RWPE2 (cell line): ENCODE data around the gene COPRS.

ENCODE experiments used
- ATAC-seq: fragments of 200-7000 bp; cut with Tn5 transposase; 3 replicates; pipeline ENCODE4 v1.9.1; 2021; ENCODE audit warnings: low read depth
- DNase-seq: peaks from one replicate; pipeline ENCODE4 v3.0.0-alpha.2; 2020; ENCODE audit warnings: low spot score
- H3K27ac ChIP-seq: fragments of 450-650 bp; 2 replicates; pipeline ENCODE4 v1.5.1; 2017; ENCODE audit warnings: mild to moderate bottlenecking; ENCODE audit not compliant: poor library complexity, severe bottlenecking
- H3K27me3 ChIP-seq: fragments of 250-450 bp; sonication (Bioruptor Pico); 2 replicates; pipeline ENCODE4 v1.5.1; 2021; ENCODE audit warnings: mild to moderate bottlenecking, moderate library complexity; ENCODE audit not compliant: insufficient read depth, poor library complexity, severe bottlenecking
- H3K36me3 ChIP-seq: fragments of 250-450 bp; sonication (Bioruptor Pico); 2 replicates; pipeline ENCODE4 v1.5.1; 2020; ENCODE audit warnings: low read depth, mild to moderate bottlenecking, moderate library complexity
- H3K4me1 ChIP-seq: fragments of 250-450 bp; sonication (Bioruptor Pico); 2 replicates; pipeline ENCODE4 v1.5.1; 2021; ENCODE audit warnings: mild to moderate bottlenecking, moderate library complexity; ENCODE audit not compliant: insufficient read depth, poor library complexity, severe bottlenecking
- H3K4me3 ChIP-seq: fragments of 250-450 bp; sonication (Bioruptor Pico); 2 replicates; pipeline ENCODE4 v1.5.1; 2021; ENCODE audit warnings: mild to moderate bottlenecking, moderate library complexity; ENCODE audit not compliant: severe bottlenecking
- H3K9me3 ChIP-seq: fragments of 250-450 bp; sonication (Bioruptor Pico); 2 replicates; pipeline ENCODE4 v1.5.1; 2021; ENCODE audit warnings: mild to moderate bottlenecking, moderate library complexity; ENCODE audit not compliant: severe bottlenecking
- CTCF ChIP-seq: fragments of 450-650 bp; IDR thresholded peaks from one replicate; pipeline ENCODE4 v1.5.1; 2017; ENCODE audit warnings: mild to moderate bottlenecking, moderate library complexity; ENCODE audit not compliant: poor library complexity, severe bottlenecking

COPRS gene

GRCh38 chr17:31842195-31843069 is 16.6 kb downstream of the COPRS start:
- no peaks in the 10 kb centered on the region for H3K27me3 ChIP-seq
- no peak overlapping the region for H3K27ac ChIP-seq
- no peaks in the 10 kb centered on the region for H3K36me3 ChIP-seq
- H3K4me3 ChIP-seq, result no peak overlapping the region
- H3K9me3 ChIP-seq, result no peaks in the 10 kb centered on the region
- TF ChIP-seq CTCF, result peak; percentile 96
- DNase-seq (no peak), ATAC-seq (peak; percentile 90)
- no peaks in the 10 kb centered on the region for H3K4me1 ChIP-seq

- H3K27me3 ChIP-seq, result no peaks in the 10 kb centered on the region
- H3K27ac ChIP-seq, result no peak overlapping the region
- no peak overlapping the region for H3K4me3 ChIP-seq
- H3K36me3 ChIP-seq, result no peaks in the 10 kb centered on the region
- H3K9me3 ChIP-seq, result no peaks in the 10 kb centered on the region
- no peaks in the 10 kb centered on the region for H3K4me1 ChIP-seq
- ATAC-seq, result no peak
- no peak for DNase-seq
- TF ChIP-seq CTCF, result no peak
Observed at GRCh38 chr17:31841850-31842194, 17.2 kb downstream of the COPRS start.

GRCh38 chr17:31838636-31839225 is 20.3 kb downstream of the COPRS start:
- no peaks in the 10 kb centered on the region for H3K36me3 ChIP-seq
- DNase-seq (no peak), ATAC-seq (no peak)
- TF ChIP-seq CTCF, result no peak
- no peak overlapping the region for H3K4me3 ChIP-seq
- H3K4me1 ChIP-seq, result no peaks in the 10 kb centered on the region
- no peaks in the 10 kb centered on the region for H3K27me3 ChIP-seq
- no peak overlapping the region for H3K27ac ChIP-seq
- no peaks in the 10 kb centered on the region for H3K9me3 ChIP-seq

GRCh38 chr17:31835984-31836383 is 23.1 kb downstream of the COPRS start:
- no peak overlapping the region for H3K27ac ChIP-seq
- no peaks in the 10 kb centered on the region for H3K4me1 ChIP-seq
- TF ChIP-seq CTCF, result no peak
- H3K4me3 ChIP-seq, result no peak overlapping the region
- no peaks in the 10 kb centered on the region for H3K27me3 ChIP-seq
- no peak for ATAC-seq
- no peaks in the 10 kb centered on the region for H3K36me3 ChIP-seq
- no peaks in the 10 kb centered on the region for H3K9me3 ChIP-seq
- DNase-seq, result no peak

- Histone ChIP-seq H3K27me3 (no peaks in the 10 kb centered on the region), H3K9me3 (no peaks in the 10 kb centered on the region), H3K4me3 (no peak overlapping the region), H3K27ac (no peak overlapping the region), H3K4me1 (no peaks in the 10 kb centered on the region), H3K36me3 (no peaks in the 10 kb centered on the region)
- TF ChIP-seq CTCF, result no peak
- ATAC-seq (no peak), DNase-seq (no peak)
Observed at GRCh38 chr17:31834448-31834847, 24.6 kb downstream of the COPRS start.
